IMR-90 (cell line): ENCODE measurements around the gene STK25.

ENCODE experiments used
- BHLHE40 ChIP-seq: fragments of 150-350 bp; IDR thresholded peaks from 2 replicates; pipeline ENCODE4 v1.6.1; 2016; ENCODE audit warnings: mild to moderate bottlenecking, low read depth, low read length
- CEBPB ChIP-seq: IDR thresholded peaks from 2 replicates; pipeline ENCODE4 v1.6.1; 2012; ENCODE audit warnings: low read depth, low read length, improper control_type of control experiment
- CTCF ChIP-seq: conservative IDR thresholded peaks from 2 replicates; pipeline ENCODE4 v1.5.1; 2012; ENCODE audit warnings: mild to moderate bottlenecking, low read depth, low read length, improper control_type of control experiment
- ELK1 ChIP-seq: fragments of 150-350 bp; IDR thresholded peaks from 2 replicates; pipeline ENCODE4 v1.6.1; 2016; ENCODE audit warnings: low read depth, mild to moderate bottlenecking, low read length, moderate library complexity, borderline replicate concordance
- FOS ChIP-seq: fragments of 150-350 bp; IDR thresholded peaks from 2 replicates; pipeline ENCODE4 v1.6.1; 2016; ENCODE audit warnings: low read depth, low read length
- MAZ ChIP-seq: IDR thresholded peaks from 2 replicates; pipeline ENCODE4 v1.6.1; 2012; ENCODE audit warnings: low read depth, mild to moderate bottlenecking, low read length, improper control_type of control experiment, moderate library complexity, borderline replicate concordance
- POLR2A ChIP-seq: IDR thresholded peaks from 2 replicates; pipeline ENCODE4 v1.6.1; 2012; ENCODE audit warnings: mild to moderate bottlenecking, low read depth, low read length
- RAD21 ChIP-seq: IDR thresholded peaks from 2 replicates; pipeline ENCODE4 v1.6.1; 2012; ENCODE audit warnings: low read length, improper control_type of control experiment
- SMC3 ChIP-seq: fragments of 150-350 bp; IDR thresholded peaks from 2 replicates; pipeline ENCODE4 v1.6.1; 2016; ENCODE audit warnings: low read depth, mild to moderate bottlenecking, antibody characterized with exemption, low read length, moderate library complexity

- TF ChIP-seq POLR2A: no peak
- TF ChIP-seq CTCF: no peak
- no peak for TF ChIP-seq CEBPB
- TF ChIP-seq FOS: no peak
- TF ChIP-seq ELK1: no peak
- no peak for TF ChIP-seq SMC3
- no peak for TF ChIP-seq BHLHE40
- TF ChIP-seq MAZ: no peak
- TF ChIP-seq RAD21: no peak
These were observed 35.0 kb downstream of the STK25 start for GRCh38 chr2:241473399-241473798.
